Left renal cortex interstitium (tissue), 4 donors: ENCODE measurements around the gene UBR4. TPM values are rescaled to one million over a fixed set of nuclear protein-coding genes. Genes with fewer than 3 reads are reported as not detected.
A peak's percentile ranks its signal among the peaks of the same experiment; 100 is the strongest.
"Not testable (repeated sequence)": the region's sequence is repeated elsewhere in the genome, so short reads cannot be mapped to it uniquely, and the experiment has no call there.

Experiments
- DNase-seq, 4 donors: peaks; one replicate each; pipeline ENCODE4 v3.0.0-alpha.2; 2013; ENCODE audit warnings: low read depth in 4 of 4, low spot score in 2 of 4, missing footprints in 1 of 4
- polyA plus RNA-seq, 4 donors: library from polyadenylated mRNA; unstranded; fragments of 120-200 nt; gene quantifications; one replicate each; pipeline ENCODE4 v1.2.1, GENCODE V29; 2013; ENCODE audit not compliant: insufficient read length in 4 of 4

The UBR4 gene
- 100 to 1,000 TPM in 3 of 4 donors, 10 to 100 TPM in 1; 99.6 to 159 (median 126) TPM for polyA plus RNA-seq

- peak; percentile 79 to 90 (median 89) for DNase-seq
Observed at GRCh38 chr1:19209990-19210771, at the start of gene UBR4. Gene UBR4 (minus strand): TSS chr1:19210266. CDS start chr1:19210248, 18 bp downstream.

GRCh38 chr1:19258353-19258752 is 48.3 kb upstream of the UBR4 start:
- no peak for DNase-seq

- DNase-seq = no peak
Observed at GRCh38 chr1:19257178-19257914, 47.3 kb upstream of the UBR4 start.

DNA sequence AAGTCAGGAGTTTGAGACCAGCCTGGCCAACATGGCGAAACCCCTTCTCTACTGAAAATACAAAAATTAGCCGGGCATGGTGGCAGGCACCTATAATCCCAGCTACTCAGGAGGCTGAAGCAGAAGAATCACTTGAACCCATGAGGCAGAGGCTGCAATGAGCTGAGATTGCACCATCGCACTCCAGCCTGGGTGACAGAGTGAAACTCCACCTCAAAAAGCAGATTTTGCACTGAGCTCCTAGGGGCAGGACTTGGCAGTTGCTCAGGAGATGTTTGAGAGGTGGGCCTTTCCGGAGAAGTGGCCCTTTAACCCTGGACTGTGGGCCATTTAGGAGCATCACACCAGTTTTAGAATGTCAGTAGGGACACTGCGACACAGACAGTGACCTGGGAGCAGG is 46.2 kb upstream of the UBR4 start:
- DNase-seq = not testable (repeated sequence)

- no peak for DNase-seq
Observed at GRCh38 chr1:19255288-19255687, 45.2 kb upstream of the UBR4 start.

GRCh38 chr1:19254416-19254815 is 44.4 kb upstream of the UBR4 start:
- no peak for DNase-seq

- DNase-seq = peak; percentile 64 to 83 (median 82)
Observed at GRCh38 chr1:19251305-19252196, 41.5 kb upstream of the UBR4 start, which contains the start of the genes EMC1 and MRTO4. Gene EMC1 (minus strand): TSS chr1:19251524. CDS start chr1:19251509, 15 bp downstream. Gene MRTO4 (plus strand): TSS chr1:19251805. CDS start chr1:19251836, 31 bp downstream.

GRCh38 chr1:19250629-19251304 is 40.7 kb upstream of the UBR4 start:
- DNase-seq = no peak

- no peak for DNase-seq
Observed at GRCh38 chr1:19240673-19241538, 30.8 kb upstream of the UBR4 start.

- no peak for DNase-seq
Observed at GRCh38 chr1:19239876-19240275, 29.8 kb upstream of the UBR4 start.

DNA sequence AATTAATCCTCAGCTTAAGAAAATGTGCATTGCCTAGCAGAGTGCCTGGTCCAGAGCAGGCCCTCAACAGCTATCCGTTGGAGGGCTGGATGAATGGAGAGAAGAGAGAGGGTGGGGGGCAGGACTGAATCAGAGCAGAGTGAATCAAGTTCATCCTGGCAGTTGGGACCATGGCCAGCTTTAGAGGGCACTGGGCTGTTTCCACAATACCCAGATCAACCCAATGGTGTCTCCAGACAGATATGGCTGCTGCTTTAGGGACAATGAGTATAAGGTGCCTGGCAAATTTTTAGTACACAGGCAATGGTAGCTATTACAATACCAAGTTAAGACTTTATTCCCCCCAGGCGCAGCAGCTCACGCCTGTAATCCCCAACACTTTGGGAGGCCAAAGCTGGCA is 24.2 kb upstream of the UBR4 start:
- DNase-seq = no peak

- DNase-seq = no peak
Observed at GRCh38 chr1:19232524-19232846, 22.4 kb upstream of the UBR4 start.

GRCh38 chr1:19231736-19232523 is 21.9 kb upstream of the UBR4 start:
- DNase-seq = not testable (repeated sequence)

DNA sequence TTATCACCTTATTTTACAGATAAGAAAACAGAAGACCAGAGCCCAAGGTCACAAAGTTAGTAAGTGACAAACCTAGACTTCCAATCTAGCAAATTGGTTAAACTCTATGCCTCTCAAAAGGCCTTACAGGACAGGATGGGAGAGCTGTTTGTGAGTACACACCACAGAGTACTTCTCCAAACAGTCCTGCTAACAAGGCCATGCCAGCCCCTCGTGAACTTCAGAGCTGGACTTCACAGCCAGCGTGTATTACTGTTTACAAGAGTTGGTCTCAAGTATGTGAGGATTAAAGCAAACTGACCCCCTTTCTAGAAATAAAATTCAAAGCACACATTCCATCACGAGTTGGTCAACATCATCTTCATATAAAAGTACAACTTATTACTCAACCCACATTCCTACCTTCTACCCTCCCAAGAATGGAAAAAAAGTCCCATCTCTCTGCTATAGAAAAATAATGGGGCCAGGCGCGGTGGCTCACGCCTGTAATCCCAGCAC is 19.8 kb upstream of the UBR4 start:
- no peak for DNase-seq

DNA sequence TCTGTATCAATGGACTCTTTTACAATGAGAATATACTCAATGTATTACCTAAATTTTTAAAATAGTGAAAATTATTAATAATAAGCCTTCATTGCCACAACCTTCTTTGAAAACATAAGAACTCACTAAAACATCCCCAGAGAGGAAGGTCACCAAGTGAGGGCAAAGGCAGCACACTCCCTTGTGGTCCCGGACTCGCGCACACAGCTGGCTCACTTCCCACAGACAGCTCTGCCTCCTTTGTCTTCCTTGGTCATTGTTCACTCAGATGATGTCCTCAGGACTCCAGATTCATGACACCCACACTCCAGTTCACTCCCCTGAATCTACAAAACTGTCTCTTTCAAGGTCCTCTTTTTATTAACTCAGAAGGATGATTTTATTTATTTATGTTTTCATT is 19.2 kb upstream of the UBR4 start:
- DNase-seq = no peak

DNA sequence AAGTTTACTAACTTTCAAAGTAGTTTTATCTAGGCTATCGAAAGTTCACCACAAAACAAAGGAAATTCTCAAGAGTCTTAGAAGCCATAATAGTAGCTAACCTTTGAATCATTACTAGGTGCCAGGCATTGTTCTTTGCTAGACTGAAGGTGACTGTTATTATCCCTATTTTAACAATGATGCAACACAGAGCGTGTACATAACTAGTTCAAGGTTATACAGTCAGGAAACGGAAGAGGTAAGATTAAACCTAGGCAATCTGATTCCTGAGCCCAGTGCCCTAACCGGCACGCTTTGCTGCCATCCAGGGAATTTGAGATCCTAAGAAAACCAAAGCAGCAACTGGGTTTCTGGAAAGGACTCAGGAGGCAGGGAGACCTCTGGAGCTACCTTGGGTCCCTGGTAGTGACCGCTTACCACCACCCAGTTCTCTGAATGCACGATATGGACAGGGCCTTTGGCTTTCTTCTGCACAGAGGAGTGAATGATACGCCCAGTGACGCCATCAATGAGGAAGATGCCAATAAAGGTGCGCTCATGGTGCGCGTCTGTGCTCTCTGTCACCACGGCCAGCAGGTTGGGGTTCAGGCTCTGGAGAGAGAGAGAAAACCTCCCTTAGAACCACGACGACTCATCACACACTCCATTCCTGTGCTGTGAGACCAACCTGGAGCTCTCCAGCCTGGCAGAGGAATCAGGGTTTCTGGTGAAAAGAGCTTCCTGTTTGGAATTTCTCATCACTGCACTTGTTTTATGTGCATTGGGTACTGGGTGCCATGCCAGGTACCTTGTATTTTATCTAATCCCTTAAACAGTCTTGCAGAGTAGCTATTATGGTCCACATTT is 13.1 kb upstream of the UBR4 start:
- DNase-seq = no peak

GRCh38 chr1:19222573-19222972 is 12.5 kb upstream of the UBR4 start:
- no peak for DNase-seq
